Muscle of arm (tissue), 12 donors: ENCODE data around the gene MACROD2. TPM values are rescaled to one million over a fixed set of nuclear protein-coding genes. Genes with fewer than 3 reads are reported as not detected.
"Not testable (repeated sequence)": the region's sequence is repeated elsewhere in the genome, so short reads cannot be mapped to it uniquely, and the experiment has no call there.

Experiments
- DNase-seq: peaks from one replicate; pipeline ENCODE4 v3.0.0-alpha.2; 2013
- polyA plus RNA-seq, 12 donors: library from polyadenylated mRNA; unstranded; fragments of 120-200 nt; gene quantifications; one replicate each; pipeline ENCODE4 v1.2.1, GENCODE V29; 2013; ENCODE audit not compliant: insufficient read length in 12 of 12

Gene MACROD2
- polyA plus RNA-seq, 12 donors, result 2.7 to 19.1 (median 4.0) TPM; not detected in 1

GRCh38 chr20:14467104-14467827 lies 471.9 kb downstream of the MACROD2 start:
- DNase-seq, result not testable (repeated sequence)

GRCh38 chr20:14470231-14470899 lies 475.0 kb downstream of the MACROD2 start:
- DNase-seq, result no peak

GRCh38 chr20:14470977-14471661 lies 475.8 kb downstream of the MACROD2 start:
- DNase-seq, result no peak

- no peak for DNase-seq
These were observed 481.8 kb downstream of the MACROD2 start for GRCh38 chr20:14477125-14477524.

GRCh38 chr20:14478126-14478525 lies 482.8 kb downstream of the MACROD2 start:
- DNase-seq, result no peak

- no peak for DNase-seq
These were observed 486.5 kb downstream of the MACROD2 start for GRCh38 chr20:14481863-14482262.

GRCh38 chr20:14488212-14488611 lies 492.9 kb downstream of the MACROD2 start:
- DNase-seq, result no peak

- no peak for DNase-seq
These were observed 493.6 kb downstream of the MACROD2 start for GRCh38 chr20:14488756-14489479.

GRCh38 chr20:14489544-14489943 lies 494.2 kb downstream of the MACROD2 start:
- no peak for DNase-seq

- no peak for DNase-seq
These were observed 496.1 kb downstream of the MACROD2 start for GRCh38 chr20:14491436-14491835.

GRCh38 chr20:14493408-14493807 lies 498.1 kb downstream of the MACROD2 start:
- no peak for DNase-seq

GRCh38 chr20:14494355-14494754 lies 499.0 kb downstream of the MACROD2 start:
- DNase-seq, result no peak

- no peak for DNase-seq
These were observed 499.8 kb downstream of the MACROD2 start for GRCh38 chr20:14495066-14495465.

GRCh38 chr20:14497004-14497403 lies 501.7 kb downstream of the MACROD2 start:
- no peak for DNase-seq

- DNase-seq, result peak; percentile 46
These were observed 503.5 kb downstream of the MACROD2 start for GRCh38 chr20:14498772-14499171.

- no peak for DNase-seq
These were observed 510.2 kb downstream of the MACROD2 start for GRCh38 chr20:14505476-14505875.

- DNase-seq, result no peak
These were observed 512.4 kb downstream of the MACROD2 start for GRCh38 chr20:14507711-14508110.

- no peak for DNase-seq
These were observed 515.0 kb downstream of the MACROD2 start for GRCh38 chr20:14510341-14510740.

GRCh38 chr20:14512839-14513238 lies 517.5 kb downstream of the MACROD2 start:
- DNase-seq, result no peak

- no peak for DNase-seq
These were observed 523.3 kb downstream of the MACROD2 start for GRCh38 chr20:14518648-14519047.

- DNase-seq, result no peak
These were observed 525.7 kb downstream of the MACROD2 start for GRCh38 chr20:14521016-14521415.

- DNase-seq, result no peak
These were observed 526.1 kb downstream of the MACROD2 start for GRCh38 chr20:14521436-14521835.
